ENCODE measurements around the gene UBAC1.
A peak's percentile ranks its signal among the peaks of the same experiment; 100 is the strongest.

UBAC1 gene

GRCh38 chr9:135909371-135909770 is 51.8 kb downstream of the UBAC1 start:
- DNase-seq (ENCODE audit: low read depth, low spot score) = no peak
- in situ Hi-C loops (cut with HindIII; ENCODE audit: low sequenced_read_pairs) = no loop called here
- no peak overlapping the region for H3K4me3 ChIP-seq (ENCODE audit: low read depth, low read length)
- no peak for TF ChIP-seq CTCF (IDR thresholded peaks at IDR 0.05; ENCODE audit: low read depth, low read length)

GRCh38 chr9:135908754-135909204 is 52.4 kb downstream of the UBAC1 start:
- DNase-seq (ENCODE audit: low read depth, low spot score) = no peak
- TF ChIP-seq CTCF (IDR thresholded peaks at IDR 0.05; ENCODE audit: low read depth, low read length) = no peak
- in situ Hi-C loops (cut with HindIII; ENCODE audit: low sequenced_read_pairs) = no loop called here
- no peak overlapping the region for H3K4me3 ChIP-seq (ENCODE audit: low read depth, low read length)

DNA sequence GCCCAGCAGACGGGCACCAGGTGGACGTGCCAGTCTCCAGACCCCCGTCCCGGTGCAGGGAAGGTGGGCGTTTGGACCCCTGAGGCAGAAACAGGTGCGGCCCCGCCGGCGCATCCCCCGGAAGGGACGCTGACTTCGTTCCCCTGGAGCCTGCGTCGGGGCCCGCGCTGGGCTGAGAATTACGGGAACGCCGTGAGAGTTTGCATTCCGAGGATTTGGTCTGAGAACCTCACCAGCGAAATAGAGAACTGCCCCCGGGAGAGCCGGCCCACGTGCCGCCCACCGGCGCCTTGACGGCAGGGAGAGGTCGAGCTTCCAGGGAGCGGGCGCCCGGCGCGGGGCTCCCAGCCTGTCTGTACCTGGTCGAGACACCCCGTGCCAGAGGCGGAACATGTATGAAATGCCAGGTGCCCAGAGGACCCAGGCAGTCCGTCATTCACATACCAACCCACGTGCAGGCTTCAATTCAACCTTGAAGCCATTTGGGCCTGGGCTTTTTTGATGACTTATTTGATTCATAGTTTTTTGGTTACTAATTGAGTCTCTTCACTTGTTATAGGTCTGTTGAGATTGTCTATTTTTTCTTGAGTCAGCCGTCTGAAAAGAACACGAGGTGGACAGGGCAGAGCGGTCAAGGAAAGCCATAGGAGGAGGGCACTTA is 53.0 kb downstream of the UBAC1 start:
- in situ Hi-C loops (cut with HindIII; ENCODE audit: low sequenced_read_pairs) = no loop called here
- no peak for DNase-seq (ENCODE audit: low read depth, low spot score)
- H3K4me3 ChIP-seq (ENCODE audit: low read depth, low read length) = peak overlapping the region; percentile 59
- TF ChIP-seq CTCF (IDR thresholded peaks at IDR 0.05; ENCODE audit: low read depth, low read length) = no peak

- DNase-seq (ENCODE audit: low read depth, low spot score) = peak; percentile 96
- peak within 1 kb of the TSS; percentile 59 for H3K4me3 ChIP-seq (ENCODE audit: low read depth, low read length)
- in situ Hi-C loops (cut with HindIII; ENCODE audit: low sequenced_read_pairs) = no loop called here
- TF ChIP-seq CTCF (IDR thresholded peaks at IDR 0.05; ENCODE audit: low read depth, low read length) = no peak
These were observed 53.6 kb downstream of the UBAC1 start, which contains the start of gene CAMSAP1 for GRCh38 chr9:135907431-135908092. Gene CAMSAP1, minus strand, starts transcription at chr9:135907546. Its CDS starts 387 bp downstream, at chr9:135907159.

GRCh38 chr9:135907006-135907430 is 54.2 kb downstream of the UBAC1 start:
- peak overlapping the region; percentile 55 for H3K4me3 ChIP-seq (ENCODE audit: low read depth, low read length)
- no peak for TF ChIP-seq CTCF (IDR thresholded peaks at IDR 0.05; ENCODE audit: low read depth, low read length)
- in situ Hi-C loops (cut with HindIII; ENCODE audit: low sequenced_read_pairs) = no loop called here
- peak; percentile 30 for DNase-seq (ENCODE audit: low read depth, low spot score)

- in situ Hi-C loops (cut with HindIII; ENCODE audit: low sequenced_read_pairs) = no loop called here
- TF ChIP-seq CTCF (IDR thresholded peaks at IDR 0.05; ENCODE audit: low read depth, low read length) = no peak
- H3K4me3 ChIP-seq (ENCODE audit: low read depth, low read length) = peak overlapping the region; percentile 55
- DNase-seq (ENCODE audit: low read depth, low spot score) = peak; percentile 60
These were observed 54.7 kb downstream of the UBAC1 start for GRCh38 chr9:135906291-135907005.
